ENCODE results near the gene ITGAX.

ITGAX gene

DNA sequence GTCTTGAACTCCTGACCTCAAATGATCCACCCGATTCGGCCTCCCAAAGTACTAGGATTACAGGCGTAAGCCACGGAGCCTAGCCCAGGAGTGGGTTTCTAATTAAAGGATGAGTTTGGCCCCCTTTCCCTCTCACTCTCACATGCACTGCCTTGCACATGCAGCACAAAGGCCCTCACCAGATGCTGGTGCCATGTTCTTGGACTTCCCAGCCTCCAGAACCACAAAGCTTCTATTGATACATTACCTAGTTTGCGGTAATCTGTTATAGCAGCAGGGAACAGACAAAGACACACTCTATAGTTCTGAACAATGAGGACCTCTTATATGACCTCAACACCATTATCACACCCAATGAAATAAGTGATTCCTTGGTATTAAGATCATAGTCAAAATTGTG, 20.3 kb downstream of the ITGAX start:
- H3K4me3 ChIP-seq (ENCODE audit: insufficient read depth, low read depth, low read length, poor library complexity, severe bottlenecking) = no peak overlapping the region
- no peaks in the 10 kb centered on the region for H3K4me1 ChIP-seq (ENCODE audit: control insufficient read depth, insufficient read depth, low read length, poor library complexity, severe bottlenecking)
- no peak for DNase-seq
- no peaks in the 10 kb centered on the region for H3K36me3 ChIP-seq (ENCODE audit: control insufficient read depth, insufficient read depth, low read length)
- no peaks in the 10 kb centered on the region for H3K27me3 ChIP-seq (replicated peaks; ENCODE audit: control insufficient read depth, insufficient read depth, low read length, poor library complexity, severe bottlenecking)
- H3K9me3 ChIP-seq (ENCODE audit: control insufficient read depth, low read length) = no peaks in the 10 kb centered on the region
- H3K27ac ChIP-seq (ENCODE audit: insufficient read depth, low read length, poor library complexity, severe bottlenecking) = no peak overlapping the region

DNA sequence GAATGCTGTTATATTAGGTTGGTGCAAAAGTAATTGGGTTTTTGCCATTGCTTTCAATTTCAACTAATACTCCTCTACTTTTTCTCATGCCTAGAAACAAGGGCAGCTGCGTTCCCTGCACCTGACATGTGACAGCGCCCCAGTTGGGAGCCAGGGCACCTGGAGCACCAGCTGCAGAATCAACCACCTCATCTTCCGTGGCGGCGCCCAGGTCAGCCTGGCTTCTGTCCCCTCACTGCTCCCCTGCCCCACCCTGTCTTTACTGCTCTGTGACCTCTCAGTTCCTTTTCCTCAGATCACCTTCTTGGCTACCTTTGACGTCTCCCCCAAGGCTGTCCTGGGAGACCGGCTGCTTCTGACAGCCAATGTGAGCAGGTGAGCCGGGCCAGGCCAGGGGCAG, 21.7 kb downstream of the ITGAX start:
- no peaks in the 10 kb centered on the region for H3K27me3 ChIP-seq (replicated peaks; ENCODE audit: control insufficient read depth, insufficient read depth, low read length, poor library complexity, severe bottlenecking)
- H3K4me3 ChIP-seq (ENCODE audit: insufficient read depth, low read depth, low read length, poor library complexity, severe bottlenecking) = no peak overlapping the region
- DNase-seq = no peak
- H3K4me1 ChIP-seq (ENCODE audit: control insufficient read depth, insufficient read depth, low read length, poor library complexity, severe bottlenecking) = no peaks in the 10 kb centered on the region
- H3K36me3 ChIP-seq (ENCODE audit: control insufficient read depth, insufficient read depth, low read length) = no peaks in the 10 kb centered on the region
- H3K9me3 ChIP-seq (ENCODE audit: control insufficient read depth, low read length) = no peaks in the 10 kb centered on the region
- H3K27ac ChIP-seq (ENCODE audit: insufficient read depth, low read length, poor library complexity, severe bottlenecking) = no peak overlapping the region

DNA sequence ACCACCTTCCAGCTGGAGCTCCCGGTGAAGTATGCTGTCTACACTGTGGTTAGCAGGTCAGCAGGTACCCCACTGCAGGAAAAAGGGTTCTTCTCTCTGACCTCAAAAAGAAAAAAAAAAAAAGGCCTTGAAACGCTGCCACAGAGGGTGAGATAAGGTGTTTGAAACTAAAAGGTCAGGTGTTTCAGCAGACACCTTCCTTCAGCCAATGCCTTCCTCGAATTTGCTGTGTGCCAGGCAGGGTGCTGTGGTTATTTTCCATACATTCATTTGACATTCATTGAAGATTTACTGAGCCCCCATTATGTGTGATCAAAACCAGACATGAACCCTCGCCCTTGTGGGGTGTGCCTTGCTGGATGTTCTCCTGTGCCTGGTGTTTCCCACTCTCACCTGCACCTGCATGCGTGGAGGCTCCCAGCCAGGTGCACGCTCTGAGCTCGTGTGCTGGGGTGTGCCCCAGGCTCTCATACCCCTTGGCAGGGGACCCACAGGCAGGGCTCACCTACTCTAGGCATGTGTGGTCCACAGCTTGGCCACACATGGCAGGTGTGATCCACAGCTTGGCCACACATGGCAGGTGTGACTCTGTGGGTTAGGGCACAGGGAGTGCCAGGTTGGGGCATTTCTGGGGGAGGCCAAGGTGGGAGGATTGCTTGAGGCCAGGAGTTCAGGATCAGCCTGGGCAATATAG, 22.4 kb downstream of the ITGAX start:
- H3K4me1 ChIP-seq (ENCODE audit: control insufficient read depth, insufficient read depth, low read length, poor library complexity, severe bottlenecking) = no peaks in the 10 kb centered on the region
- no peaks in the 10 kb centered on the region for H3K9me3 ChIP-seq (ENCODE audit: control insufficient read depth, low read length)
- no peak for DNase-seq
- no peak overlapping the region for H3K4me3 ChIP-seq (ENCODE audit: insufficient read depth, low read depth, low read length, poor library complexity, severe bottlenecking)
- H3K36me3 ChIP-seq (ENCODE audit: control insufficient read depth, insufficient read depth, low read length) = no peaks in the 10 kb centered on the region
- H3K27me3 ChIP-seq (replicated peaks; ENCODE audit: control insufficient read depth, insufficient read depth, low read length, poor library complexity, severe bottlenecking) = no peaks in the 10 kb centered on the region
- H3K27ac ChIP-seq (ENCODE audit: insufficient read depth, low read length, poor library complexity, severe bottlenecking) = no peak overlapping the region

DNA sequence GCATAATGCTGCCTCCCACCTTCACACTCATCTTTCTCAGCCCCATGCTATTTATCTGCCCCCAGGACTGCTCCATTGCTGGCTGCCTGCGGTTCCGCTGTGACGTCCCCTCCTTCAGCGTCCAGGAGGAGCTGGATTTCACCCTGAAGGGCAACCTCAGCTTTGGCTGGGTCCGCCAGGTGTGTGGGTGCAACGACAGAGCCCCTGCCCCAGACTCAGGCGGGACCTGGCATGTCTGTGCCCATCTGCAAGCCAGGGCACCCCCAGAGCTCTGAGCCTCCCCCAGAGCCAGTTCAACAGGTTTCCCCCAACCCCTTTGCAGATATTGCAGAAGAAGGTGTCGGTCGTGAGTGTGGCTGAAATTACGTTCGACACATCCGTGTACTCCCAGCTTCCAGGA, 25.2 kb downstream of the ITGAX start:
- DNase-seq = no peak
- no peaks in the 10 kb centered on the region for H3K27me3 ChIP-seq (replicated peaks; ENCODE audit: control insufficient read depth, insufficient read depth, low read length, poor library complexity, severe bottlenecking)
- H3K4me3 ChIP-seq (ENCODE audit: insufficient read depth, low read depth, low read length, poor library complexity, severe bottlenecking) = no peak overlapping the region
- H3K9me3 ChIP-seq (ENCODE audit: control insufficient read depth, low read length) = no peaks in the 10 kb centered on the region
- H3K4me1 ChIP-seq (ENCODE audit: control insufficient read depth, insufficient read depth, low read length, poor library complexity, severe bottlenecking) = no peaks in the 10 kb centered on the region
- H3K27ac ChIP-seq (ENCODE audit: insufficient read depth, low read length, poor library complexity, severe bottlenecking) = no peak overlapping the region
- H3K36me3 ChIP-seq (ENCODE audit: control insufficient read depth, insufficient read depth, low read length) = no peaks in the 10 kb centered on the region

DNA sequence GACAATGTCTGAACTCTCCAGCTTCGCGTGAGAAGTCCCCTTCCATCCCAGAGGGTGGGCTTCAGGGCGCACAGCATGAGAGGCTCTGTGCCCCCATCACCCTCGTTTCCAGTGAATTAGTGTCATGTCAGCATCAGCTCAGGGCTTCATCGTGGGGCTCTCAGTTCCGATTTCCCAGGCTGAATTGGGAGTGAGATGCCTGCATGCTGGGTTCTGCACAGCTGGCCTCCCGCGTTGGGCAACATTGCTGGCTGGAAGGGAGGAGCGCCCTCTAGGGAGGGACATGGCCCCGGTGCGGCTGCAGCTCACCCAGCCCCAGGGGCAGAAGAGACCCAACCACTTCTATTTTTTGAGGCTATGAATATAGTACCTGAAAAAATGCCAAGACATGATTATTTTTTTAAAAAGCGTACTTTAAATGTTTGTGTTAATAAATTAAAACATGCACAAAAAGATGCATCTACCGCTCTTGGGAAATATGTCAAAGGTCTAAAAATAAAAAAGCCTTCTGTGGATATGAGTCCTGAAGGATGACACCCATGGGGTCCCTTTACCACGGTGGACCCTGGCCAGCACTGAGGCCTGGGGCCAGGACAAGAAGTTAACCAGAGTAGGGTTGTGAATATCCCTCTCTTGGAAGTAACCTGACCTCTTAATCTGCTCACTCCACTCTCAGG, 27.6 kb downstream of the ITGAX start:
- Histone ChIP-seq H3K4me1 (ENCODE audit: control insufficient read depth, insufficient read depth, low read length, poor library complexity, severe bottlenecking) (no peaks in the 10 kb centered on the region), H3K27ac (ENCODE audit: insufficient read depth, low read length, poor library complexity, severe bottlenecking) (no peak overlapping the region), H3K27me3 (replicated peaks; ENCODE audit: control insufficient read depth, insufficient read depth, low read length, poor library complexity, severe bottlenecking) (no peaks in the 10 kb centered on the region)

DNA sequence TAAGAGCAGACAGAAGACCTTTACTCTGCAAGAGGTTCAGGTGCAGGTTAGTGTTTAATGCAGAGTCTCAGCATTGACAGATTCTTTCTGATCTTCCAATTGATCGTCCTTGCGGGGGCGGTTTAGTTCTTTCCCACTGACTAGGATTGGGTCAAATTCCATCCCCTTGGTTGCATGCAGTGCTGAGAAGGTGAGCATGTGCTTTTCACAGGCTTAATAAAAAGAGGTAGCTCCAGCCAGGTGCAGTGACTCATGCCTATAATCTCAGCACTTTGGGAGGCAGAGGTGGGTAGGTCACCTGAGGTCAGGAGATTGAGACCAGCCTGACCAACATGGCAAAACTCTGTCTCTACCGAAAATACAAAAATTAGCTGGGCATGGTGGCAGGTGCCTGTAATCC, 30.7 kb downstream of the ITGAX start:
- H3K4me3 ChIP-seq (ENCODE audit: insufficient read depth, low read depth, low read length, poor library complexity, severe bottlenecking) = no peak overlapping the region
- no peaks in the 10 kb centered on the region for H3K27me3 ChIP-seq (replicated peaks; ENCODE audit: control insufficient read depth, insufficient read depth, low read length, poor library complexity, severe bottlenecking)
- no peaks in the 10 kb centered on the region for H3K9me3 ChIP-seq (ENCODE audit: control insufficient read depth, low read length)
- H3K4me1 ChIP-seq (ENCODE audit: control insufficient read depth, insufficient read depth, low read length, poor library complexity, severe bottlenecking) = no peaks in the 10 kb centered on the region
- no peak overlapping the region for H3K27ac ChIP-seq (ENCODE audit: insufficient read depth, low read length, poor library complexity, severe bottlenecking)
- DNase-seq = no peak
- no peaks in the 10 kb centered on the region for H3K36me3 ChIP-seq (ENCODE audit: control insufficient read depth, insufficient read depth, low read length)

More for the DNA sequence above, 27.6 kb downstream of the ITGAX start:
- DNase-seq = peak in 1 of 3 donors; percentile 21
- Histone ChIP-seq H3K36me3 (ENCODE audit: control insufficient read depth, insufficient read depth, low read length) (no peaks in the 10 kb centered on the region), H3K4me3 (ENCODE audit: insufficient read depth, low read depth, low read length, poor library complexity, severe bottlenecking) (no peak overlapping the region), H3K9me3 (ENCODE audit: control insufficient read depth, low read length) (no peaks in the 10 kb centered on the region)

DNA sequence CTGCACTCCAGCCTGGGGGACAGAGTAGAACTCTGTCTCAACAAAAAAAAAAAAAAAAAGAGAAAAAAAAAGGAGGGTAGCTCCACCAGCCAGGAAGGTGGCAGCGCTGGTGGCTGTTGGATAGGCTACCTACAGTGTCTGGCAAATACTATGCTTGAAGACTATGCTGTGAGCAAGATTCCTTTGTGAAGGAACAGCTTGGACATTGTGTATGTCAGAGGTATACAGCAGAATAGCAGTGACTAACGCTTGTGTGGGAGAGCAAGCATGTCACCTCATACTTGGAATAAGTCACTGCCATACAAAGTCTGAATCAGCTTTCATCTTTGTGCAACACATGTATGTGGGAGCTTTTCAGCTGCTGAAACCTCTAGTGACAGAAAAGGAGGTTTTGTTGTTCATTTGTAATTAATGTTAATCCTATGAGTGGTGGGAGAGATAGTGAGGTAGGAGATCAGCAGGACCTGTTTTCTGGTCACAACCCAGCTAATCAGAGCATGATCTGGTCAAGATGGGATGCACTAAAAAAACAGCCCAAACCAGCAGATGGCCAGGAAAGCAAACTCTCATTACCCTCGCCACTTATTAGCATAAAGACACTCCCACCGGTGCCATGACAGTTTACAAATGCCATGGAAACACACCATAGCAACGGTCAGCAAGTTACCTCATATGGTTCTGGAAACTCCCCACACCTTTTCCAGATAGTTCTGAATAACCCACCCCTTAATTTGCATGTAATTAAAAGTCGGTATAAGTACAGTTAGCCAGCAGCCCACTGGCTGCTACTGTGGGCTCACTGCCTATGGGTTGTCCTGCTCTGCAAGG, 31.4 kb downstream of the ITGAX start:
- Histone ChIP-seq H3K27me3 (replicated peaks; ENCODE audit: control insufficient read depth, insufficient read depth, low read length, poor library complexity, severe bottlenecking) (no peaks in the 10 kb centered on the region), H3K9me3 (ENCODE audit: control insufficient read depth, low read length) (no peaks in the 10 kb centered on the region), H3K27ac (ENCODE audit: insufficient read depth, low read length, poor library complexity, severe bottlenecking) (no peak overlapping the region), H3K4me1 (ENCODE audit: control insufficient read depth, insufficient read depth, low read length, poor library complexity, severe bottlenecking) (no peaks in the 10 kb centered on the region), H3K4me3 (ENCODE audit: insufficient read depth, low read depth, low read length, poor library complexity, severe bottlenecking) (no peak overlapping the region), H3K36me3 (ENCODE audit: control insufficient read depth, insufficient read depth, low read length) (no peaks in the 10 kb centered on the region)
- no peak for DNase-seq

DNA sequence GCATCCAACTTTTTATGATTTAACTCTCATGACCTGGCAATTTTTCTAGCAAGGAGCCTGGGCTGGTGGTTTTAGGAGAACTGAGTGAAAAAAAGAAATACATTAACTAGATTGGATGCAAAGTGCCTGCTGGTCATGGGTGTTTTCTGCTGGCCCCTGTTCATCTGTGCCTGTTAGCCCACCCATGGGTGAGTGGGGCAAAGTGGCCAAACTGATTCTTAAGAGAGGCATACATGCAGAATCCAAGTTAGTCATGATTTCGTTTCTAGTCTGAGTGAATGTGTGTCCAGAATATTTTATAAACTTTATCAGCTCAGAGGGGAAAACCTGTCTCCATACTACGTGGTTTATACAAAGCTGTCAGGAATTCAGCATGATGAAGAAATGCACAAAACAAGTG, 33.6 kb downstream of the ITGAX start:
- no peak for DNase-seq
- no peaks in the 10 kb centered on the region for H3K36me3 ChIP-seq (ENCODE audit: control insufficient read depth, insufficient read depth, low read length)
- H3K9me3 ChIP-seq (ENCODE audit: control insufficient read depth, low read length) = no peaks in the 10 kb centered on the region
- H3K4me3 ChIP-seq (ENCODE audit: insufficient read depth, low read depth, low read length, poor library complexity, severe bottlenecking) = no peak overlapping the region
- no peaks in the 10 kb centered on the region for H3K27me3 ChIP-seq (replicated peaks; ENCODE audit: control insufficient read depth, insufficient read depth, low read length, poor library complexity, severe bottlenecking)
- no peaks in the 10 kb centered on the region for H3K4me1 ChIP-seq (ENCODE audit: control insufficient read depth, insufficient read depth, low read length, poor library complexity, severe bottlenecking)
- H3K27ac ChIP-seq (ENCODE audit: insufficient read depth, low read length, poor library complexity, severe bottlenecking) = no peak overlapping the region

DNA sequence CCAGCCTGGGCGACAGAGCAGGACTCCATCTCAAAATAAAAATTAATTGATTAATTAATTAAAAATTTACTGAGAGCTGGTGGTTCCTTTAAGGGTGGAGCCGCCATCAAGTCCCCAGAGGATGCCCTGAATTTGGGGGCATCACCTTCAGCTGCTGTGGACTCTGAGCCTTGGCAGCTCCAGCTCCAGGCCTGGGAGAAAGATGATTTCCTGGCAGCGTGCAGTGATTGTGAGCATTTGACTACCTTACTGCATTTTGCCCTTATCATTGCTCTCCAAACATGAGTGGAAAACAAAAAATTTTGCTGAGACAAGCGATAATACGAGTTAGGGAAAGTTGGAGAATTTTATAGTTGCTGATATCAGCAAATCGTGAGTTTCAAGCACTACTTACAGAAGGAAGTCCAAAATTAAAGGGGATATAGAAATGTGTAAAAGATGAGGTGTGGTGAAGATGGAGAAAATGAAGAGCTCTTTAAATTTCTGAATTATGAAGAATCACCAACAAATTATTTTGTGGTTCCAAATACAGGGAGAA, 35.6 kb downstream of the ITGAX start:
- Histone ChIP-seq H3K9me3 (ENCODE audit: control insufficient read depth, low read length) (no peaks in the 10 kb centered on the region), H3K27ac (ENCODE audit: insufficient read depth, low read length, poor library complexity, severe bottlenecking) (no peak overlapping the region), H3K4me1 (ENCODE audit: control insufficient read depth, insufficient read depth, low read length, poor library complexity, severe bottlenecking) (no peaks in the 10 kb centered on the region), H3K27me3 (replicated peaks; ENCODE audit: control insufficient read depth, insufficient read depth, low read length, poor library complexity, severe bottlenecking) (no peaks in the 10 kb centered on the region), H3K36me3 (ENCODE audit: control insufficient read depth, insufficient read depth, low read length) (no peaks in the 10 kb centered on the region), H3K4me3 (ENCODE audit: insufficient read depth, low read depth, low read length, poor library complexity, severe bottlenecking) (no peak overlapping the region)
- no peak for DNase-seq

DNA sequence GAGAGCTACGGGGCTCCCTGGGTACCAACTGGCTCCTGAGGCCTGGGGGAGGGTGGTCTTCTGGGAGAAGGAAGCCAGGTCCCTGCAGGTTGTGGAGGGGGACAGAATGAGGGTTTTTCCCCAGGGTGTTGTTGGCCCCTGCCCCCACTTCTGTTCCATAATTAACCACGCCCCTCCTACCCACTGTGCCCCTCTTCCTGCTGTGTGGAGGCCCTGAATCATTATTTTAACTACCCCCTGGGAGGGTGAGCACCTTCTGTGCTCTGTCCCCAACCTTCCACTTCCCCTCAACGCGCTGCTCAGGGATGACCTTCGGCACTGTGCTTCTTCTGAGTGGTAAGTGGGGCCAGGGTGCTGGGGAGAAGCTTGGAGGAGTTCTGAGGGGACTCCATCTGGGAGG, 38.1 kb downstream of the ITGAX start, which contains the start of gene ITGAD:
ITGAD (plus strand) TSS at position 280 of the 400 bp plus-strand sequence; CDS start at position 306, 26 bp downstream.
- H3K36me3 ChIP-seq (ENCODE audit: control insufficient read depth, insufficient read depth, low read length) = no peaks in the 10 kb centered on the region
- H3K27ac ChIP-seq (ENCODE audit: insufficient read depth, low read length, poor library complexity, severe bottlenecking) = no peak within 1 kb of the TSS
- H3K9me3 ChIP-seq (ENCODE audit: control insufficient read depth, low read length) = no peaks in the 10 kb centered on the region
- no peak for DNase-seq
- no peaks in the 10 kb centered on the region for H3K4me1 ChIP-seq (ENCODE audit: control insufficient read depth, insufficient read depth, low read length, poor library complexity, severe bottlenecking)
- no peaks in the 10 kb centered on the region for H3K27me3 ChIP-seq (replicated peaks; ENCODE audit: control insufficient read depth, insufficient read depth, low read length, poor library complexity, severe bottlenecking)
- no peak within 1 kb of the TSS for H3K4me3 ChIP-seq (ENCODE audit: insufficient read depth, low read depth, low read length, poor library complexity, severe bottlenecking)

Measured in effector memory CD4-positive, alpha-beta T cell (primary cell).